Spleen (tissue), 11 donors: Measurements from ENCODE around the gene ENO4. TPM values are rescaled to one million over a fixed set of nuclear protein-coding genes. Genes with fewer than 3 reads are reported as not detected.

ENCODE experiments used
- DNase-seq: peaks from one replicate; pipeline ENCODE4 v3.0.0-alpha.2; 2020
- H3K27ac ChIP-seq, 8 donors: fragments of 200-600 bp; sonication (generic) in 7 of 8; 1 replicate in 4 of 8; 2 replicates in 4 of 8; pipeline versions ENCODE4 v1.5.0 to v1.8.0; 2016 to 2021; ENCODE audit warnings: inconsistent platforms in 4 of 8, mild to moderate bottlenecking in 4 of 8, moderate library complexity in 1 of 8
- H3K27me3 ChIP-seq, 7 donors: fragments of 200-600 bp; sonication (generic) in 6 of 7; replicated peaks in 1 of 7; 1 replicate in 4 of 7; 2 replicates in 3 of 7; pipeline versions ENCODE4 v1.5.0 to v1.8.0; 2016 to 2021; ENCODE audit warnings: inconsistent platforms in 3 of 7, mild to moderate bottlenecking in 1 of 7
- H3K36me3 ChIP-seq, 6 donors: fragments of 200-600 bp; sonication (generic) in 5 of 6; 1 replicate in 4 of 6; 2 replicates in 2 of 6; pipeline versions ENCODE4 v1.5.0 to v1.8.0; 2016 to 2021; ENCODE audit warnings: inconsistent platforms in 2 of 6
- H3K4me1 ChIP-seq, 6 donors: fragments of 200-600 bp; sonication (generic) in 5 of 6; 1 replicate in 3 of 6; 2 replicates in 3 of 6; pipeline versions ENCODE4 v1.5.0 to v1.8.0; 2016 to 2021; ENCODE audit warnings: inconsistent platforms in 3 of 6
- H3K4me3 ChIP-seq, 8 donors: fragments of 200-600 bp; sonication (generic) in 7 of 8; 1 replicate in 4 of 8; 2 replicates in 4 of 8; pipeline versions ENCODE4 v1.5.0 to v1.8.0; 2016 to 2021; ENCODE audit warnings: inconsistent platforms in 4 of 8, mild to moderate bottlenecking in 4 of 8, moderate library complexity in 2 of 8
- H3K9me3 ChIP-seq, 8 donors: fragments of 200-600 bp; sonication (generic) in 7 of 8; 1 replicate in 4 of 8; 2 replicates in 4 of 8; pipeline versions ENCODE4 v1.5.0 to v1.8.0; 2016 to 2021; ENCODE audit warnings: inconsistent platforms in 4 of 8
- POLR2A ChIP-seq, 3 donors: fragments of 450-650 bp; IDR thresholded peaks; one replicate each; pipeline ENCODE4 v1.5.1; 2017; ENCODE audit warnings: antibody characterized with exemption in 3 of 3, mild to moderate bottlenecking in 1 of 3
- POLR2AphosphoS5 ChIP-seq, 3 donors: sonication (generic); formaldehyde crosslinking; IDR thresholded peaks; one replicate each; pipeline ENCODE4 v1.5.1; 2017; ENCODE audit warnings: antibody characterized with exemption in 3 of 3
- WGBS, 5 donors: extraction: QIAGEN DNeasy Blood & Tissue Kit in 3 of 5; methylation state at CpG; one replicate each; pipeline versions ENCODE4 v1.1.5 to v1.1.7; 2013 to 2018; 5-methylcytosine and 5-hydroxymethylcytosine counted together
- intact Hi-C: fragments of 100-400 bp; cut with DNase I; formaldehyde crosslinking; loops from one replicate; pipeline ENCODE4 v1.15.0; 2023; ENCODE audit warnings: low total_unique reads
- polyA plus RNA-seq, 3 donors: library from polyadenylated mRNA; stranded (reverse); fragments of 200-250 nt; gene quantifications; one replicate each; pipeline ENCODE4 v1.2.1, GENCODE V29; 2013
- total RNA-seq, 7 donors: library from RNA; depleted of rRNA in 3 of 7; stranded (reverse); fragments of >200 nt in 3 of 7; fragmentation: NEBNext Ultra II Directional in 4 of 7; extraction: Animal tissue kit (Norgen Biotek cat#: 25700) in 4 of 7; gene quantifications; one replicate each; pipeline versions ENCODE4 v1.1.0 to v1.2.1, GENCODE V29; 2016 to 2021
- TF ChIP-seq, protein P1 (sequence below), 11 experiments: fragments of 200-600 bp in 7 of 11; fragments of 450-650 bp in 4 of 11; sonication (generic) in 4 of 11; IDR thresholded peaks in 8 of 11; conservative IDR thresholded peaks in 3 of 11; 1 replicate in 7 of 11; 2 replicates in 4 of 11; pipeline versions ENCODE4 v1.4.0 to v1.8.0; 2016 to 2021; ENCODE audit warnings: antibody characterized with exemption in 11 of 11, inconsistent platforms in 4 of 11, mild to moderate bottlenecking in 1 of 11
- donor health status: healthy with polysubstance abuse.
- donor health status: DM: no; HTN: no; CAD: no; lungs with moderate emphysema.
- donor health status: DM: no; HTN: no; CAD: no.
- donor health status: Bipolar disorder and iron deficiency.
- donor health status: healthy.
- donor health status: DM: no; HTN: no; CAD: no.
- donor health status: DM: yes; HTN: yes; CAD: no.

ENO4 gene
- total and polyA plus RNA-seq, 10 donors, result 0.03 to 0.09 TPM; not detected in 8

- 84 to 93% (median 90%) methylated on average over 3 of the region's 3 CpGs for WGBS, 5 donors
- peaks cover 0 to 20% (median 14%) of the 10 kb centered on the region in 8 donors for H3K9me3 ChIP-seq
Measured at GRCh38 chr10:116857156-116857555, 7.9 kb downstream of the ENO4 start.

DNA sequence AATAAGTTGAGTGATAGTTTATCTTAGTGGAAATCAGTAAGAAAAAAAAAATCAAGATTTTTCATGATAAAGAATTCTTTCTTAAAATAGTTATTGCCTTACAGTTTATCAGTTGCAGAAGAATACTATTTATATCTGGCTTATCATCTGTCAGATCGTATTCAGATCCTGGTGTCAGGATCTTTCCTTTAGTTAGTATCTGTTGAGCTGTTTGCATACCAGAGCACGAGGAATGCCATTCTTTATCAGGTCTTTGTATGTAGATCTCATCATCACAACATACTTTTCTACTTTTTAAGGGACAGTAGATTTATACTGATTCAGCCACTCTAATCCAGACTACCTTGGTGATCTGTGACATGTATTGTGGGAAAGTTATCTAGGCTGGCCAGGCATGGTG, 12.5 kb downstream of the ENO4 start:
- H3K4me1 ChIP-seq, result no peaks in the 10 kb centered on the region
- H3K27ac ChIP-seq, result no peak overlapping the region
- no peak overlapping the region for H3K4me3 ChIP-seq
- peaks cover 0 to 20% (median 14%) of the 10 kb centered on the region in 8 donors for H3K9me3 ChIP-seq
- DNase-seq, result no peak
- peaks cover 0 to 4% (median 0%) of the 10 kb centered on the region in 7 donors for H3K27me3 ChIP-seq
- WGBS, 5 donors, result 47 to 85% (median 81%) methylated on average over 2 of the region's 2 CpGs
- TF ChIP-seq POLR2A (IDR thresholded peaks at IDR 0.05) (no peak), POLR2AphosphoS5 (IDR thresholded peaks at IDR 0.05) (no peak)
- TF ChIP-seq, protein P1, sequence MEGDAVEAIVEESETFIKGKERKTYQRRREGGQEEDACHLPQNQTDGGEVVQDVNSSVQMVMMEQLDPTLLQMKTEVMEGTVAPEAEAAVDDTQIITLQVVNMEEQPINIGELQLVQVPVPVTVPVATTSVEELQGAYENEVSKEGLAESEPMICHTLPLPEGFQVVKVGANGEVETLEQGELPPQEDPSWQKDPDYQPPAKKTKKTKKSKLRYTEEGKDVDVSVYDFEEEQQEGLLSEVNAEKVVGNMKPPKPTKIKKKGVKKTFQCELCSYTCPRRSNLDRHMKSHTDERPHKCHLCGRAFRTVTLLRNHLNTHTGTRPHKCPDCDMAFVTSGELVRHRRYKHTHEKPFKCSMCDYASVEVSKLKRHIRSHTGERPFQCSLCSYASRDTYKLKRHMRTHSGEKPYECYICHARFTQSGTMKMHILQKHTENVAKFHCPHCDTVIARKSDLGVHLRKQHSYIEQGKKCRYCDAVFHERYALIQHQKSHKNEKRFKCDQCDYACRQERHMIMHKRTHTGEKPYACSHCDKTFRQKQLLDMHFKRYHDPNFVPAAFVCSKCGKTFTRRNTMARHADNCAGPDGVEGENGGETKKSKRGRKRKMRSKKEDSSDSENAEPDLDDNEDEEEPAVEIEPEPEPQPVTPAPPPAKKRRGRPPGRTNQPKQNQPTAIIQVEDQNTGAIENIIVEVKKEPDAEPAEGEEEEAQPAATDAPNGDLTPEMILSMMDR (IDR thresholded peaks at IDR 0.05 in 8 of 11, conservative IDR thresholded peaks at IDR 0.05 in 3 of 11), result no peak
- H3K36me3 ChIP-seq, result no peaks in the 10 kb centered on the region
- intact Hi-C loops, result no loop called here

More at GRCh38 chr10:116857156-116857555, 7.9 kb downstream of the ENO4 start:
- no peak for DNase-seq
- H3K27ac ChIP-seq, result no peak overlapping the region
- H3K4me1 ChIP-seq, result no peaks in the 10 kb centered on the region
- TF ChIP-seq POLR2A (IDR thresholded peaks at IDR 0.05) (no peak), POLR2AphosphoS5 (IDR thresholded peaks at IDR 0.05) (no peak)
- TF ChIP-seq, protein P1 (IDR thresholded peaks at IDR 0.05 in 8 of 11, conservative IDR thresholded peaks at IDR 0.05 in 3 of 11), result no peak
- intact Hi-C loops, result no loop called here
- no peaks in the 10 kb centered on the region for H3K36me3 ChIP-seq
- peaks cover 0 to 4% (median 0%) of the 10 kb centered on the region in 7 donors for H3K27me3 ChIP-seq
- no peak overlapping the region for H3K4me3 ChIP-seq

- H3K4me3 ChIP-seq, result no peak overlapping the region
- 86 to 95% (median 90%) methylated on average over 4 of the region's 4 CpGs for WGBS, 5 donors
- no peaks in the 10 kb centered on the region for H3K36me3 ChIP-seq
- intact Hi-C loops, result no loop called here
- H3K9me3 ChIP-seq, result no peaks in the 10 kb centered on the region
- H3K27me3 ChIP-seq, result peaks cover 0 to 4% (median 0%) of the 10 kb centered on the region in 7 donors
- no peaks in the 10 kb centered on the region for H3K4me1 ChIP-seq
- DNase-seq, result no peak
- H3K27ac ChIP-seq, result no peak overlapping the region
- TF ChIP-seq POLR2AphosphoS5 (IDR thresholded peaks at IDR 0.05) (no peak), POLR2A (IDR thresholded peaks at IDR 0.05) (no peak)
Measured at GRCh38 chr10:116864436-116864835, 15.1 kb downstream of the ENO4 start.

DNA sequence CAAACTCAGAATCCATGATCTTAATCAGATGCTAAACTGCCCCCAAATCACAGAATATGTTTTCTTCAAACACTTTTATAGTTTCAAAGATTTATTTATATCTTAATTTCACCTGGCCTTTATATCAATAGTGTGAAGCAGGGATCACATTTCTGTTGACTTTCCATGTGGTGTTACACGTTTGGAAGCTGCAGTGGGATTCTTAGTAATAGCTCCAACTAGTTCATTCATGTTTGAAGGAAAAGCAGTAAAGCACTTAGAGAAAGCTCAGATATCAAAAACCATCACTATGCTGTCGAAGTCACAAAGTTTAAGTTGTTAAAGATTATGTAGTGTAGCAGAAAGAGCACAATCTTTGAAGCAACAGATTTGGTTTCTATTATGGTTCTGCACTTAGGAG, 16.8 kb downstream of the ENO4 start:
- Histone ChIP-seq H3K27ac (no peak overlapping the region), H3K4me1 (no peaks in the 10 kb centered on the region), H3K27me3 (no peaks in the 10 kb centered on the region), H3K4me3 (no peak overlapping the region), H3K9me3 (no peaks in the 10 kb centered on the region), H3K36me3 (no peaks in the 10 kb centered on the region)
- no peak for DNase-seq
- TF ChIP-seq POLR2AphosphoS5 (IDR thresholded peaks at IDR 0.05) (no peak), POLR2A (IDR thresholded peaks at IDR 0.05) (no peak)
- TF ChIP-seq, protein P1 (IDR thresholded peaks at IDR 0.05 in 8 of 11, conservative IDR thresholded peaks at IDR 0.05 in 3 of 11), result no peak
- 68 to 74% (median 70%) methylated on average over 2 of the region's 2 CpGs for WGBS, 5 donors
- intact Hi-C loops, result no loop called here
